OCI-LY3 (cell line): ENCODE results near the gene TAX1BP1.

Experiments used
- H2AFZ ChIP-seq: fragments of 200-600, 300-600 bp; shearing (Covaris generic); 2 replicates; pipeline ENCODE4 v1.6.0; 2014; ENCODE audit warnings: antibody characterized with exemption, low read depth, low read length
- H3K27ac ChIP-seq: fragments of 200-600, 300-600 bp; sonication (generic); 2 replicates; pipeline ENCODE4 v1.5.1; 2014; ENCODE audit warnings: mild to moderate bottlenecking, low read length, moderate library complexity, mixed read lengths
- H3K27me3 ChIP-seq: fragments of 200-600, 300-600 bp; sonication (generic); 2 replicates; pipeline ENCODE4 v1.6.1; 2014; ENCODE audit warnings: low read depth, low read length, mixed read lengths
- H3K36me3 ChIP-seq: fragments of 200-600, 300-600 bp; sonication (generic); replicated peaks from 2 replicates; pipeline ENCODE3; 2014; ENCODE audit warnings: low read depth, low read length, mixed read lengths
- H3K4me1 ChIP-seq: fragments of 300-600, 200-600 bp; sonication (generic); 2 replicates; pipeline ENCODE4 v1.6.1; 2014; ENCODE audit warnings: low read length, mixed read lengths
- H3K4me2 ChIP-seq: fragments of 200-600, 300-600 bp; sonication (generic); 2 replicates; pipeline ENCODE4 v1.6.1; 2014; ENCODE audit warnings: low read length, mixed read lengths
- H3K4me3 ChIP-seq: fragments of 300-600, 200-600 bp; sonication (generic); 2 replicates; pipeline ENCODE4 v1.5.1; 2014; ENCODE audit warnings: antibody characterized with exemption, mild to moderate bottlenecking, low read length, moderate library complexity
- H3K79me2 ChIP-seq: fragments of 300-600, 200-600 bp; shearing (Covaris generic); 2 replicates; pipeline ENCODE4 v1.6.1; 2014; ENCODE audit warnings: mild to moderate bottlenecking, low read length, mixed read lengths
- H3K9ac ChIP-seq: fragments of 300-600, 200-600 bp; shearing (Covaris generic); 2 replicates; pipeline ENCODE4 v1.6.0; 2014; ENCODE audit warnings: mild to moderate bottlenecking, low read length, moderate library complexity
- H3K9me3 ChIP-seq: fragments of 200-600, 300-600 bp; shearing (Covaris generic); 2 replicates; pipeline ENCODE4 v1.6.1; 2014; ENCODE audit warnings: low read length, mixed read lengths; ENCODE audit not compliant: insufficient read depth
- H4K20me1 ChIP-seq: fragments of 200-600, 300-600 bp; sonication (generic); 2 replicates; pipeline ENCODE4 v1.6.1; 2016; ENCODE audit warnings: low read length, mixed read lengths; ENCODE audit not compliant: insufficient read depth
- CTCF ChIP-seq: fragments of 200-600, 300-600 bp; sonication (generic); IDR thresholded peaks from 2 replicates; pipeline ENCODE4 v1.5.1; 2014; ENCODE audit warnings: antibody characterized with exemption, low read length, low read depth
- EZH2phosphoT487 ChIP-seq: fragments of 200-600 bp; shearing (Covaris generic); IDR thresholded peaks from 2 replicates; pipeline ENCODE4 v1.6.1; 2018; ENCODE audit warnings: antibody characterized with exemption, mixed run types, low read depth

Gene TAX1BP1

GRCh38 chr7:27759491-27759890, 19.5 kb downstream of the TAX1BP1 start:
- Histone ChIP-seq H3K27me3 (no peaks in the 10 kb centered on the region), H3K4me1 (no peaks in the 10 kb centered on the region), H3K4me3 (no peak overlapping the region), H3K4me2 (no peak overlapping the region), H2AFZ (no peak overlapping the region), H4K20me1 (no peaks in the 10 kb centered on the region), H3K9me3 (no peaks in the 10 kb centered on the region), H3K27ac (no peak overlapping the region), H3K79me2 (no peaks in the 10 kb centered on the region), H3K9ac (no peak overlapping the region), H3K36me3 (no peaks in the 10 kb centered on the region)
- no peak for TF ChIP-seq EZH2phosphoT487
- TF ChIP-seq CTCF = no peak

GRCh38 chr7:27762062-27762461, 22.1 kb downstream of the TAX1BP1 start:
- no peaks in the 10 kb centered on the region for H3K36me3 ChIP-seq
- H3K4me3 ChIP-seq = no peak overlapping the region
- no peak overlapping the region for H2AFZ ChIP-seq
- H3K27ac ChIP-seq = no peak overlapping the region
- H3K9me3 ChIP-seq = no peaks in the 10 kb centered on the region
- TF ChIP-seq EZH2phosphoT487 = no peak
- TF ChIP-seq CTCF = no peak
- H4K20me1 ChIP-seq = no peaks in the 10 kb centered on the region
- no peaks in the 10 kb centered on the region for H3K4me1 ChIP-seq
- H3K9ac ChIP-seq = no peak overlapping the region
- no peak overlapping the region for H3K4me2 ChIP-seq
- H3K27me3 ChIP-seq = no peaks in the 10 kb centered on the region
- no peaks in the 10 kb centered on the region for H3K79me2 ChIP-seq

- Histone ChIP-seq H3K4me1 (no peaks in the 10 kb centered on the region), H4K20me1 (no peaks in the 10 kb centered on the region), H3K27ac (no peak overlapping the region), H3K79me2 (no peaks in the 10 kb centered on the region), H2AFZ (no peak overlapping the region), H3K36me3 (no peaks in the 10 kb centered on the region), H3K27me3 (no peaks in the 10 kb centered on the region), H3K9ac (no peak overlapping the region), H3K4me3 (no peak overlapping the region), H3K4me2 (no peak overlapping the region), H3K9me3 (no peaks in the 10 kb centered on the region)
- no peak for TF ChIP-seq CTCF
These were observed 24.1 kb downstream of the TAX1BP1 start for GRCh38 chr7:27763983-27764508.

- no peaks in the 10 kb centered on the region for H3K9me3 ChIP-seq
- no peaks in the 10 kb centered on the region for H3K79me2 ChIP-seq
These were observed 25.9 kb downstream of the TAX1BP1 start for GRCh38 chr7:27765841-27766240.

More at GRCh38 chr7:27765841-27766240, 25.9 kb downstream of the TAX1BP1 start:
- H4K20me1 ChIP-seq = no peaks in the 10 kb centered on the region
- TF ChIP-seq EZH2phosphoT487 (no peak), CTCF (no peak)
- H3K4me1 ChIP-seq = no peaks in the 10 kb centered on the region
- no peak overlapping the region for H3K9ac ChIP-seq
- H2AFZ ChIP-seq = no peak overlapping the region
- no peaks in the 10 kb centered on the region for H3K36me3 ChIP-seq
- no peaks in the 10 kb centered on the region for H3K27me3 ChIP-seq
- no peak overlapping the region for H3K4me2 ChIP-seq
- no peak overlapping the region for H3K4me3 ChIP-seq
- no peak overlapping the region for H3K27ac ChIP-seq
